ENCODE measurements around the gene ENPP1. TPM values are rescaled to one million over a fixed set of nuclear protein-coding genes. Genes with fewer than 3 reads are reported as not detected.

ENPP1 gene
- total and polyA plus RNA-seq, 9 donors = 5.4 to 40.7 (median 21.7) TPM

DNA sequence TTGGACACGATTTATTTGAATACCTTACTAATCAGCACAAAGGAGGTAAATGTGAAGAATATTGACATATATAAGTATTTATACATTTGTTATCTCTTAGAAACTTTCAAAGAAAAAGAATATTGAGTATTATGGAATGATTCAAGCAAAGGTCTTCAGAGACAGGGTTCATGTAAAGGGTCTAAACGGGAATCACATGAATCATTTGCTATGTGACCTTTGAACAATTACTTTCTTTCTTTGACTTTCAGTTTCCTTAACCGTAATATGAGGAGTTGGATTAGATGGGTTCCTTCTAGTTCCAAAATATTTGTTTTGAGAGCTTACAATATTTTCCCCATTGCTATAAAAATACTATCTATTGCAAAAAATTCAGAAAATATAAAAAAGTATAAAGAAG, 14.3 kb downstream of the ENPP1 start:
- intact Hi-C loops (cut with DNase I) = no loop called here
- Histone ChIP-seq H3K4me1 (ENCODE audit: insufficient read depth) (peaks cover 2% of the 10 kb centered on the region), H3K27ac (no peak overlapping the region), H3K36me3 (no peaks in the 10 kb centered on the region), H3K4me3 (no peak overlapping the region), H3K9me3 (no peaks in the 10 kb centered on the region), H3K27me3 (no peaks in the 10 kb centered on the region)
- DNase-seq = no peak
- 41 to 57% (median 48%) methylated on average over 3 of the region's 3 CpGs for WGBS, 3 donors
- TF ChIP-seq POLR2A (IDR thresholded peaks at IDR 0.05) (no peak), CTCF (IDR thresholded peaks at IDR 0.05) (no peak), EP300 (IDR thresholded peaks at IDR 0.05) (no peak)

GRCh38 chr6:131823276-131823902, 15.6 kb downstream of the ENPP1 start:
- Histone ChIP-seq H3K27ac (no peak overlapping the region), H3K27me3 (no peaks in the 10 kb centered on the region), H3K4me1 (ENCODE audit: insufficient read depth) (peaks cover 7% of the 10 kb centered on the region), H3K36me3 (no peaks in the 10 kb centered on the region), H3K9me3 (no peaks in the 10 kb centered on the region), H3K4me3 (no peak overlapping the region)
- no peak for DNase-seq
- TF ChIP-seq EP300 (IDR thresholded peaks at IDR 0.05) (no peak), CTCF (IDR thresholded peaks at IDR 0.05) (no peak), POLR2A (IDR thresholded peaks at IDR 0.05) (no peak)
- WGBS, 3 donors = 87 to 96% (median 90%) methylated on average over 3 of the region's 3 CpGs
- intact Hi-C loops (cut with DNase I) = no loop called here

- Histone ChIP-seq H3K4me3 (no peak overlapping the region), H3K27me3 (no peaks in the 10 kb centered on the region), H3K27ac (no peak overlapping the region), H3K36me3 (no peaks in the 10 kb centered on the region), H3K4me1 (ENCODE audit: insufficient read depth) (peaks cover 15% of the 10 kb centered on the region), H3K9me3 (no peaks in the 10 kb centered on the region)
- 17 to 37% (median 18%) methylated on average over 1 of the region's 1 CpG for WGBS, 3 donors
- TF ChIP-seq CTCF (IDR thresholded peaks at IDR 0.05) = no peak
- no peak for TF ChIP-seq POLR2A (IDR thresholded peaks at IDR 0.05)
- no peak for TF ChIP-seq EP300 (IDR thresholded peaks at IDR 0.05)
- no peak for DNase-seq
- intact Hi-C loops (cut with DNase I) = no loop called here
Measured at GRCh38 chr6:131825946-131826345, 18.1 kb downstream of the ENPP1 start.

DNA sequence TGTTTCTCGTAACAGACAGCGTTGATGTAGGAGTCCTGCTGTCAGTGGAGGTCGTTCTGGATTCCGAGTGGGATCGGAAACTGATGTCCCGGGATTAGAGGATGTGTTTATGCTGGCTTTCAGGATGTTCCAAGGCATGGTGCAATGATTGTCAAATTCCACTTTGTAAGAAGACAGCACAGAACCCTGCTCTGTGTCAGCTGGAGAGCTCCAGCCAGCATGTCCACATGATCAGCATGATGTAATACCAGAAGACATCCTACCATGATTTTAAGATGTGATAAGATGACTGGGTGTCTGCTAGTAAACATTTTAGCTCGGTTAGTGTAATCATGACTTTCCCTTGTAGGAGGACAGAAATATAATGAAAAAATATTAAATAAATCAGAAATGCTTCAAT, 20.3 kb downstream of the ENPP1 start:
- Histone ChIP-seq H3K27me3 (no peaks in the 10 kb centered on the region), H3K4me1 (ENCODE audit: insufficient read depth) (peaks cover 18% of the 10 kb centered on the region), H3K27ac (peak overlapping the region in 1 of 2 donors; percentile 61), H3K36me3 (no peaks in the 10 kb centered on the region), H3K9me3 (no peaks in the 10 kb centered on the region), H3K4me3 (no peak overlapping the region)
- intact Hi-C loops (cut with DNase I) = no loop called here
- TF ChIP-seq CTCF (IDR thresholded peaks at IDR 0.05) = no peak
- TF ChIP-seq EP300 (IDR thresholded peaks at IDR 0.05) = no peak
- no peak for TF ChIP-seq POLR2A (IDR thresholded peaks at IDR 0.05)
- 87 to 90% (median 90%) methylated on average over 7 of the region's 7 CpGs for WGBS, 3 donors
- DNase-seq = no peak

Measured in ovary (tissue), 9 donors.